NCI-H2081 (cell line): ENCODE measurements around the gene PRKCG.

Source experiments
- DNase-seq, 2 experiments: peaks; one replicate each; lab custom pipeline; 2025; lab: John Stamatoyannopoulos, UW

PRKCG gene

GRCh38 chr19:53898636-53899341 lies 16.8 kb downstream of the PRKCG start:
- DNase-seq, result no peak

- DNase-seq, result no peak
Measured at GRCh38 chr19:53900191-53900860, 18.3 kb downstream of the PRKCG start.

GRCh38 chr19:53903055-53903680 lies 21.2 kb downstream of the PRKCG start:
- no peak for DNase-seq

GRCh38 chr19:53904909-53905308 lies 22.9 kb downstream of the PRKCG start:
- DNase-seq, result no peak

- no peak for DNase-seq
Measured at GRCh38 chr19:53905787-53906186, 23.8 kb downstream of the PRKCG start.

- no peak for DNase-seq
Measured at GRCh38 chr19:53906211-53907192, 24.5 kb downstream of the PRKCG start.

GRCh38 chr19:53907193-53907581 lies 25.2 kb downstream of the PRKCG start:
- DNase-seq, result no peak

GRCh38 chr19:53907690-53908089 lies 25.7 kb downstream of the PRKCG start:
- no peak for DNase-seq

- DNase-seq, result no peak
Measured at GRCh38 chr19:53908106-53908934, 26.3 kb downstream of the PRKCG start.

GRCh38 chr19:53908935-53909415 lies 27.0 kb downstream of the PRKCG start, which contains the start of gene CACNG7:
Gene CACNG7 (plus strand): TSS chr19:53909278. CDS start chr19:53912832, 3,554 bp downstream.
- DNase-seq, result no peak

GRCh38 chr19:53909471-53910169 lies 27.6 kb downstream of the PRKCG start:
- DNase-seq, result no peak

- no peak for DNase-seq
Measured at GRCh38 chr19:53910170-53910518, 28.1 kb downstream of the PRKCG start.

GRCh38 chr19:53912653-53913052 lies 30.7 kb downstream of the PRKCG start:
- no peak for DNase-seq

GRCh38 chr19:53915000-53915399 lies 33.0 kb downstream of the PRKCG start:
- DNase-seq, result no peak

- DNase-seq, result no peak
Measured at GRCh38 chr19:53916004-53916403, 34.0 kb downstream of the PRKCG start.

- no peak for DNase-seq
Measured at GRCh38 chr19:53917356-53917755, 35.4 kb downstream of the PRKCG start.

- DNase-seq, result no peak
Measured at GRCh38 chr19:53927739-53928138, 45.7 kb downstream of the PRKCG start.

GRCh38 chr19:53936029-53936428 lies 54.0 kb downstream of the PRKCG start:
- DNase-seq, result no peak

GRCh38 chr19:53942001-53942786 lies 60.2 kb downstream of the PRKCG start:
- no peak for DNase-seq

GRCh38 chr19:53944416-53944815 lies 62.4 kb downstream of the PRKCG start:
- no peak for DNase-seq
